ENCODE results near the gene TGM3.

GRCh38 chr20:2307136-2307535 is 11.3 kb downstream of the TGM3 start:
- no peak for TF ChIP-seq TCF7 (CRISPR knock-in tag; IDR thresholded peaks at IDR 0.05; ENCODE audit: low read depth)
- no peak for TF ChIP-seq ATF2 (CRISPR knock-in tag; IDR thresholded peaks at IDR 0.05; ENCODE audit: borderline replicate concordance, low read depth)
- no peak for TF ChIP-seq NFATC4 (CRISPR knock-in tag; IDR thresholded peaks at IDR 0.05)
- TF ChIP-seq CTCF (IDR thresholded peaks at IDR 0.05), result no peak
- TF ChIP-seq TEAD4 (CRISPR knock-in tag; IDR thresholded peaks at IDR 0.05), result no peak
- no peak for TF ChIP-seq MYBL2 (CRISPR knock-in tag; IDR thresholded peaks at IDR 0.05)
- no peak for TF ChIP-seq NR1H2 (CRISPR knock-in tag; IDR thresholded peaks at IDR 0.05)
- TF ChIP-seq ATF3 (CRISPR knock-in tag; conservative IDR thresholded peaks at IDR 0.05), result no peak
